SU-DHL-6 (cell line): ENCODE results near the gene ZNF672.

ENCODE experiments used
- H2AFZ ChIP-seq: fragments of 200-600 bp; sonication (generic); 2 replicates; pipeline ENCODE4 v1.6.1; 2014; ENCODE audit warnings: low read depth, mild to moderate bottlenecking, moderate library complexity, mixed read lengths, antibody characterized with exemption, low read length; ENCODE audit not compliant: severe bottlenecking
- H3F3A ChIP-seq: fragments of 200-600 bp; shearing (Covaris generic); 2 replicates; pipeline ENCODE4 v1.6.0; 2016; ENCODE audit warnings: antibody characterized with exemption, mild to moderate bottlenecking; ENCODE audit not compliant: insufficient read depth
- H3K27ac ChIP-seq: fragments of 200-600 bp; sonication (generic); 2 replicates; pipeline ENCODE4 v1.5.1; 2016; ENCODE audit warnings: low read depth, mild to moderate bottlenecking, low read length, moderate library complexity, mixed read lengths
- H3K27me3 ChIP-seq: fragments of 200-600 bp; sonication (generic), shearing (Covaris generic); 2 replicates; pipeline ENCODE4 v1.6.0; 2014; ENCODE audit warnings: mild to moderate bottlenecking, low read length
- H3K36me3 ChIP-seq: fragments of 200-600 bp; sonication (generic); 2 replicates; pipeline ENCODE4 v1.6.1; 2014; ENCODE audit warnings: mild to moderate bottlenecking, low read length, mixed read lengths
- H3K4me2 ChIP-seq: fragments of 300-600, 200-600 bp; shearing (Covaris generic), sonication (generic); 2 replicates; pipeline ENCODE4 v1.6.0; 2014; ENCODE audit warnings: low read length, low read depth, mild to moderate bottlenecking; ENCODE audit not compliant: poor library complexity, severe bottlenecking
- H3K4me3 ChIP-seq: fragments of 200-600 bp; sonication (generic); 2 replicates; pipeline ENCODE4 v1.5.1; 2014; ENCODE audit warnings: antibody characterized with exemption, low read length, mild to moderate bottlenecking, mixed read lengths; ENCODE audit not compliant: insufficient read depth, poor library complexity, severe bottlenecking
- H3K79me2 ChIP-seq: fragments of 200-600 bp; sonication (generic); 2 replicates; pipeline ENCODE4 v1.6.1; 2014; ENCODE audit warnings: mild to moderate bottlenecking, low read length, moderate library complexity; ENCODE audit not compliant: insufficient read depth
- H3K9ac ChIP-seq: fragments of 200-600 bp; sonication (generic); 2 replicates; pipeline ENCODE4 v1.7.0; 2014; ENCODE audit warnings: mild to moderate bottlenecking, low read length
- H3K9me2 ChIP-seq: fragments of 200-600 bp; sonication (generic); replicated peaks from 2 replicates; pipeline ENCODE4 v1.6.1; 2014; ENCODE audit warnings: low read length; ENCODE audit not compliant: insufficient read depth
- H3K9me3 ChIP-seq: fragments of 200-600 bp; sonication (generic); 2 replicates; pipeline ENCODE4 v1.6.1; 2014; ENCODE audit warnings: low read length, mixed read lengths; ENCODE audit not compliant: insufficient read depth
- H4K20me1 ChIP-seq: fragments of 200-600 bp; sonication (generic); 2 replicates; pipeline ENCODE4 v1.6.1; 2014; ENCODE audit warnings: low read depth, mild to moderate bottlenecking, antibody characterized with exemption, low read length, moderate library complexity, mixed read lengths
- EZH2phosphoT487 ChIP-seq: fragments of 200-600 bp; sonication (generic), shearing (Covaris generic); conservative IDR thresholded peaks from 2 replicates; pipeline ENCODE4 v1.6.1; 2018; ENCODE audit warnings: mild to moderate bottlenecking, antibody characterized with exemption, low read length, moderate library complexity, mixed read lengths
- TF ChIP-seq, protein P1 (sequence below): fragments of 200-600 bp; sonication (generic); IDR thresholded peaks from one replicate; pipeline ENCODE4 v1.5.1; 2017; ENCODE audit warnings: antibody characterized with exemption, mild to moderate bottlenecking, low read length, moderate library complexity; ENCODE audit not compliant: insufficient read depth, poor library complexity, severe bottlenecking

Gene ZNF672

DNA sequence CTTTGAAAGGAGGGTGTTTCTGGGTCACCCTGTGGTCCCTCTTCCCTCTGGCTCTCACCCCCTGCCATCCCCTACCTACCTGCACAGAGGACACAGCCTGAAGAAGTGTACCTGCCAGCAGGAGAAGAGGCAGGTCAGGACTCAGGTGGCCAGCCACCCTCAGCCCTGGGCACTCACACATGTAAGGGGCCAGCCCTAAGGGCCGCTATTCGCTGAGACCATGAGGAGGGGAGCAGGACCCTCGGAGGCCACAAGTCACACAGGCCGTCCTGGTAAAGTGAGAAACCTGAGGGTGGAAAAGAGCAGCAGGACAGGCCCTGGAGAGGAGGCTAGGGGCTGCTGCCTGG lies 19.7 kb downstream of the ZNF672 start:
- Histone ChIP-seq H4K20me1 (no peaks in the 10 kb centered on the region), H3K9ac (peak overlapping the region; percentile 82), H3K27me3 (no peaks in the 10 kb centered on the region), H3K4me2 (peak overlapping the region; percentile 76), H3K36me3 (no peaks in the 10 kb centered on the region), H3K79me2 (peaks cover 9% of the 10 kb centered on the region; the same call in 1 of the 2 replicates), H3K4me3 (peak overlapping the region; percentile 64), H2AFZ (peak overlapping the region; percentile 80), H3K27ac (peak overlapping the region; percentile 61), H3F3A (peaks cover 9% of the 10 kb centered on the region; the same call in 1 of the 2 replicates), H3K9me3 (no peaks in the 10 kb centered on the region), H3K9me2 (no peaks in the 10 kb centered on the region)
- TF ChIP-seq, protein P1, sequence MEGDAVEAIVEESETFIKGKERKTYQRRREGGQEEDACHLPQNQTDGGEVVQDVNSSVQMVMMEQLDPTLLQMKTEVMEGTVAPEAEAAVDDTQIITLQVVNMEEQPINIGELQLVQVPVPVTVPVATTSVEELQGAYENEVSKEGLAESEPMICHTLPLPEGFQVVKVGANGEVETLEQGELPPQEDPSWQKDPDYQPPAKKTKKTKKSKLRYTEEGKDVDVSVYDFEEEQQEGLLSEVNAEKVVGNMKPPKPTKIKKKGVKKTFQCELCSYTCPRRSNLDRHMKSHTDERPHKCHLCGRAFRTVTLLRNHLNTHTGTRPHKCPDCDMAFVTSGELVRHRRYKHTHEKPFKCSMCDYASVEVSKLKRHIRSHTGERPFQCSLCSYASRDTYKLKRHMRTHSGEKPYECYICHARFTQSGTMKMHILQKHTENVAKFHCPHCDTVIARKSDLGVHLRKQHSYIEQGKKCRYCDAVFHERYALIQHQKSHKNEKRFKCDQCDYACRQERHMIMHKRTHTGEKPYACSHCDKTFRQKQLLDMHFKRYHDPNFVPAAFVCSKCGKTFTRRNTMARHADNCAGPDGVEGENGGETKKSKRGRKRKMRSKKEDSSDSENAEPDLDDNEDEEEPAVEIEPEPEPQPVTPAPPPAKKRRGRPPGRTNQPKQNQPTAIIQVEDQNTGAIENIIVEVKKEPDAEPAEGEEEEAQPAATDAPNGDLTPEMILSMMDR: no peak
- TF ChIP-seq EZH2phosphoT487: no peak

DNA sequence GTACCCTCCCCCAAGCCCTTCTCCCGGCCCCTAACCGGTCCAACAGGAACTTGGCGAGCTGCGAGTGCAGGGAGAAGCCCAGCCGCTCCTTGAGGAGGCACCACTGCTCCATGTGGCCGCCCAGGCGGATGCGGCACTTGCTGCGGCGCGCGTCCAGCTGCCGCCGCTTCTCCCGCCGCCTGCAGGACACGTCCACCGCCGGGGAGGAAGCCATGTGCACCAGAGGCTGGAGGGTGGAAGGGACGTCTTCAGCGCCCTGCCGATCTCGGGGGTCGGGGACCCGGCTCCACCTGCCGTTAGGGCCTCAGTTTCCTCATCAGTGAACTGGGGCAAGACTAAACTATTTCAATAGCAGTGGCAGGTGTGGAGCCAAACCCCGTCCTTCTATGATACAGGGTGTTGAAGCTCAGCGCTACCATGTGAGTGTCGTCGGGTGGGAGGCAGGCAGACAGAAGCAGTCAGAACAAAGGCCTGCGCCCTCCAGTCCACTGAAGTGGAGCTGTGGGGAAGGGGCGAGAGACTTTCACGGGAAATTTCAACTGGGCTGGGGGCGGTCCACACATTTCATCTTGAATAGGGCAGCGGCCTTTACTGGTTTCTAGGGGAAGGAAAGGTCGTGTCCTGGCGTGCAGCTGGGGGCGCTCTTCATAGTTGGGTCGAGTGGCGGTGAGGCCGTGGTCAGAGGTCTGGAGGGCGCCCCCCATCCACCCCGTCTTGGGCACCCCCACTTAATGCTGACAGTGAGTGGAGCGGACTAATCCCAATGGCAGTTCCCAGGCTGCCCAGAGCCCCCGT lies 20.3 kb downstream of the ZNF672 start:
- H3K9ac ChIP-seq: peak overlapping the region; percentile 82
- H3K27ac ChIP-seq: peak overlapping the region; percentile 61
- no peaks in the 10 kb centered on the region for H3K9me3 ChIP-seq
- peak overlapping the region; percentile 80 for H2AFZ ChIP-seq
- H3K79me2 ChIP-seq: peaks cover 9% of the 10 kb centered on the region; the same call in 1 of the 2 replicates
- no peaks in the 10 kb centered on the region for H3K9me2 ChIP-seq
- no peaks in the 10 kb centered on the region for H4K20me1 ChIP-seq
- peaks cover 9% of the 10 kb centered on the region; the same call in 1 of the 2 replicates for H3F3A ChIP-seq
- peak overlapping the region; percentile 64 for H3K4me3 ChIP-seq
- H3K27me3 ChIP-seq: no peaks in the 10 kb centered on the region
- TF ChIP-seq, protein P1: peak; percentile 62
- TF ChIP-seq EZH2phosphoT487: no peak
- H3K4me2 ChIP-seq: peak overlapping the region; percentile 76
- H3K36me3 ChIP-seq: no peaks in the 10 kb centered on the region

DNA sequence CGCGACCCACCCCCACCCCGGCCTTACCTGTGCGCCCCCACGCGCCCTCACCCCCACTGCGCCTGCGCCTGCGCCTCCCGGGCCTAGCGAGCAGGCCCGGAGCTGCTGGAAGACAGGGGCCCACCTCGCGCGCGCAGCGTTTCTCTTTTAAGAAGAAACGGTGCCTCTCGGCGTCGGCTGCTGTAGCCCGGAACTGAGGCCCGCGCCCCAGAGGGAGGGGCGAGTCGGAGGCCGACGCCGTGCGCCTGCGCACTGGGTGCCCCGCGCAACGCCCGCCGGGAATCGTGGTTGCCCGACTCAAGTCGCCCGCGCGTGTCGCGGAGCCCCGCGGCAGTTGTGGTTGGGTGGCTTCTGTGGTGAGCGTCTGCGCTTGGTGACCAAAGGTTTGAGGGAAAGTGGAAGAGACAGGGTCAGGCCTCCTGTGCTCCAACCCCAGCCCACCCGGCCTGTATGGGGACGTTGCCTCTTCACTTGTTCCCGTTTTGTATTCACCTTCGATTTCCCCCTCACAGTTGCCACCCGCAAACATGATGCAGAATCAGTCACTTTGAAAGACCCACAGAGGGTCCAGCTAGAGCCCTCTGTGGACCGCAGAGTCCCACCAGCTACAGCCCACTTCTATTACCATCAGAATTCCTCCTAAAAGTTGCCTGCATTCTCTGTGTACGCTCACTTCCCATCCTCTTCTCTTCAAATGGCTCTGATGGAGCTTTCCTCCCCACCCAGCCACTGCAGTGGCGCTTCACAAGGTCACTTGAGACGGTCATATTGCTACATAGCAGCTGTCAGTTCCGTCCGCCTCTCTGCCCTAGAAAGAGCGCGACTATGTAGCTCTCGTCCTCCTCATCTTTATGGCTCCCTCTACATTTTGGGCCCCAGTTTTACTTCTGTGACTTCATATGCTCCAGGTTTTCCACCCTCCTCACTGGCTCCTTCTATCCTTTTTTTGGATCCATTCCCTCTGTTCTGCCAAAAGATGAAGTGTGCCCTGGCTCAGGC lies 21.2 kb downstream of the ZNF672 start, which contains the start of gene ZNF692:
TSS of gene ZNF692 (minus strand) at position 195 of the 999 bp plus-strand sequence. CDS start 776 bp downstream, outside the sequence.
- H3K79me2 ChIP-seq: peaks cover 9% of the 10 kb centered on the region; the same call in 1 of the 2 replicates
- H3K4me3 ChIP-seq: peak within 1 kb of the TSS; percentile 72
- H3K9me2 ChIP-seq: no peaks in the 10 kb centered on the region
- H3K27me3 ChIP-seq: no peaks in the 10 kb centered on the region
- peak within 1 kb of the TSS; percentile 63 for H3K27ac ChIP-seq
- H3K36me3 ChIP-seq: no peaks in the 10 kb centered on the region
- H3K4me2 ChIP-seq: peak within 1 kb of the TSS; percentile 87
- peak within 1 kb of the TSS; percentile 80 for H2AFZ ChIP-seq
- peaks cover 9% of the 10 kb centered on the region; the same call in 1 of the 2 replicates for H3F3A ChIP-seq
- TF ChIP-seq, protein P1: no peak
- TF ChIP-seq EZH2phosphoT487: no peak
- H4K20me1 ChIP-seq: no peaks in the 10 kb centered on the region
- peak within 1 kb of the TSS; percentile 82 for H3K9ac ChIP-seq
- H3K9me3 ChIP-seq: no peaks in the 10 kb centered on the region
